Suprapubic skin (tissue), 4 donors: ENCODE results near the gene MIA2.
"Not testable (repeated sequence)": the region's sequence is repeated elsewhere in the genome, so short reads cannot be mapped to it uniquely, and the experiment has no call there.

Experiments
- EP300 ChIP-seq: sonication (generic); formaldehyde crosslinking; IDR thresholded peaks from one replicate; pipeline ENCODE4 v1.6.1; 2017; ENCODE audit warnings: antibody characterized with exemption
- POLR2A ChIP-seq, 2 donors: fragments of 450-650 bp; IDR thresholded peaks; one replicate each; pipeline ENCODE4 v1.6.1; 2017; ENCODE audit warnings: antibody characterized with exemption in 2 of 2, mild to moderate bottlenecking in 2 of 2, moderate library complexity in 2 of 2
- POLR2AphosphoS5 ChIP-seq, 3 donors: sonication (generic); formaldehyde crosslinking; IDR thresholded peaks; one replicate each; pipeline ENCODE4 v1.6.1; 2017; ENCODE audit warnings: antibody characterized with exemption in 3 of 3
- TF ChIP-seq, protein P1 (sequence below), 2 donors: fragments of 200-600 bp in 1 of 2; fragments of 450-650 bp in 1 of 2; sonication (generic) in 1 of 2; IDR thresholded peaks; one replicate each; pipeline ENCODE4 v1.5.1; 2016 to 2019; ENCODE audit warnings: antibody characterized with exemption in 2 of 2, mild to moderate bottlenecking in 1 of 2, moderate library complexity in 1 of 2

DNA sequence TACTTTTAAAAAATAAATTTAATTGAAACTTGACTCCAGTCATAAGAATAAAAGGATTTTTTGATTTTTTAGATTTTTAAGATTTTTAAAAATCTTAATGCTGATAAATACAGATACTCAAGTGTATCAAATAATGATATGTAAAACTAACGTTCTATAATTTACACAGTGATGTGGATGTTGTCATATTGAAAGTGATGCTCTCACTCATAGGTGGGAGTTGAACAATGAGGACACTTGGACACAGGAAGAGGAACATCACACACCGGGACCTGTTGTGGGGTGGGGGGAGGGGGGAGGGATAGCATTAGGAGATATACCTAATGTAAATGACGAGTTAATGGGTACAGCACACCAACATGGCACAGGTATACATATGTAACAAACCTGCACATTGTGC lies 66.7 kb downstream of the MIA2 start:
- not testable (repeated sequence) for TF ChIP-seq POLR2AphosphoS5 (IDR thresholded peaks at IDR 0.05); EP300; POLR2A (IDR thresholded peaks at IDR 0.05)
- TF ChIP-seq, protein P1, sequence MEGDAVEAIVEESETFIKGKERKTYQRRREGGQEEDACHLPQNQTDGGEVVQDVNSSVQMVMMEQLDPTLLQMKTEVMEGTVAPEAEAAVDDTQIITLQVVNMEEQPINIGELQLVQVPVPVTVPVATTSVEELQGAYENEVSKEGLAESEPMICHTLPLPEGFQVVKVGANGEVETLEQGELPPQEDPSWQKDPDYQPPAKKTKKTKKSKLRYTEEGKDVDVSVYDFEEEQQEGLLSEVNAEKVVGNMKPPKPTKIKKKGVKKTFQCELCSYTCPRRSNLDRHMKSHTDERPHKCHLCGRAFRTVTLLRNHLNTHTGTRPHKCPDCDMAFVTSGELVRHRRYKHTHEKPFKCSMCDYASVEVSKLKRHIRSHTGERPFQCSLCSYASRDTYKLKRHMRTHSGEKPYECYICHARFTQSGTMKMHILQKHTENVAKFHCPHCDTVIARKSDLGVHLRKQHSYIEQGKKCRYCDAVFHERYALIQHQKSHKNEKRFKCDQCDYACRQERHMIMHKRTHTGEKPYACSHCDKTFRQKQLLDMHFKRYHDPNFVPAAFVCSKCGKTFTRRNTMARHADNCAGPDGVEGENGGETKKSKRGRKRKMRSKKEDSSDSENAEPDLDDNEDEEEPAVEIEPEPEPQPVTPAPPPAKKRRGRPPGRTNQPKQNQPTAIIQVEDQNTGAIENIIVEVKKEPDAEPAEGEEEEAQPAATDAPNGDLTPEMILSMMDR (IDR thresholded peaks at IDR 0.05): not testable (repeated sequence)
